Stimulated activated naive CD4-positive, alpha-beta T cell (primary cell): ENCODE results near the gene NPLOC4.

Experiments
- DNase-seq, 6 experiments: peaks; one replicate each; lab custom pipeline; 2025; lab: John Stamatoyannopoulos, UW

NPLOC4 gene

DNA sequence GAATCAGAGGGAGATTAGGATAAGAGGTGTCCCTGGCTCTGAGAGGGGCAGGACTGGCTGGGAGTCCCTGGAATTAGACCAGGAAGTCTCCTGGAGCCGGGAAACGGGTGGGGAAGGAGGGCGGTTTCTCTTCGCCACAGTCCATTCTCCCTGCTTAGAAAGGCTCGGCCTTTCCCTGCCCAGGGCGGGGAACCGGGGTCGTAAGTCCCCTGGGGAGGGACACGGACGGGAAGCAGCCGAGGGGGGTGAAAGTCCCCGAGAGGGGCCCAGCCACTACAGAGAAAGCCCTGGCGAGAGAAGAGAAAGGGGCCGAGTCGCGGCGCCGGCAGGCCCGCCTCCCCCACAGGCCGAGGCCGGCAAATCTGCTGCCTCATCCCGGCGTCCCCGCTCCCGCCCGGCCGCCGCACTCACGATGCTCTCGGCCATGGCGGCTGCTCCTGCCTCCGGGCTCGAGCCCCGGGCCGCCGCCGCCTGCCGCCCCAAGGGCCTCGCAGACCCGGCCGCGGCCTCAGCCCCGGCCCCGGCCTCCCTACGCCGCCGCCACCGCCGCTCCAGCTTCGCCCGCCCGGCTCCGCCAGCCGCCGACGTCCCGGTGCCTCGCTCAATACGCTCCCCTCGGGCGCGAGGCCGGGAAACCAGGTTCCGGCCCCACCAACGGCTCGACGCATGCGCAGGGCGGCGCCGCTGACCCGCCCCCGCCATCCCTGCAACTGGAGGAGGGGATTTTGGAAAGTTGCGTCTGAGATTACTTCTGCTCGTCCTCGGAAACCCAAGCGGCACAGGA lies at the start of gene NPLOC4, which contains the start of gene TSPAN10:
Gene NPLOC4, minus strand, starts transcription at position 608 of the 784 bp plus-strand sequence. Its CDS starts 182 bp downstream, at position 426.
Gene TSPAN10, plus strand, starts transcription at position 692 of the 784 bp plus-strand sequence. CDS start 5,217 bp downstream, outside the sequence.
- DNase-seq = peak; percentile 54 to 83 (median 78)

DNA sequence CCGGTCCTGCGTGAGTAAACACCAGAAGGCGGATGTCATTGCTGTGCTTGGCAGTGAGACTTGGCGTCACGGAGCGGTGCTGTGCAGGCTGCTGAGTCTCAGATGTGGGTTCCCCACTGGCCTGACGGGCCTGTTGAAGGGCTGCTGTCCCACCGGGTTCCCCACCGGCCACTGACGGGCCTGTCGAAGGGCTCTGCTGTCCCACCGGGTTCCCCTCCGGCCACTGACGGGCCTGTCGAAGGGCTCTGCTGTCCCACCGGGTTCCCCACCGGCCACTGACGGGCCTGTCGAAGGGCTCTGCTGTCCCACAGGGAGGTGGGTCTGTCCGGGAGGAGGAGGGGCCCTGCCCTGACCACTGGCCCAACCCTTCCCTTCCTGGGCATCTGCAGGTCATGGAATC lies 49.7 kb upstream of the NPLOC4 start:
- no peak for DNase-seq

DNA sequence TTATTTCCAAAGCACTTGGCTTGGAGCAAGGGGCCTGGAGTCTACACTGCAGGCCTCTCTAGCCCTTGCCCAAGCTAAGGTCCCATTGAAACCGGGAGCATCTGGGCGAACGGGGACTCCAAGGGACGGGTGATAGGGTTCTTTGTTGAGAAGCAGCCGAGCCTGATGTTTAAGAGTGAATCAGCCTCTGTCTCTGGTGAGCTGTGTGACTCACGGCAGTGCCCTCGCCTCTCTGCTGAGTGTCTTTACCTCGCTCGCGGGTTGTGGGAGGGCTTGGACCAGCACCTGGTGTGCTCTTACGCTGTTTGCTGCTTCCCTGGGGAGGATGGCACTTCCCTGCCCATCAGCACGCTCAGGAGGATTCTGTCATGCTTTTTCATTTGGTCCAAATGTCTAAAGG lies 48.2 kb upstream of the NPLOC4 start:
- DNase-seq = no peak

DNA sequence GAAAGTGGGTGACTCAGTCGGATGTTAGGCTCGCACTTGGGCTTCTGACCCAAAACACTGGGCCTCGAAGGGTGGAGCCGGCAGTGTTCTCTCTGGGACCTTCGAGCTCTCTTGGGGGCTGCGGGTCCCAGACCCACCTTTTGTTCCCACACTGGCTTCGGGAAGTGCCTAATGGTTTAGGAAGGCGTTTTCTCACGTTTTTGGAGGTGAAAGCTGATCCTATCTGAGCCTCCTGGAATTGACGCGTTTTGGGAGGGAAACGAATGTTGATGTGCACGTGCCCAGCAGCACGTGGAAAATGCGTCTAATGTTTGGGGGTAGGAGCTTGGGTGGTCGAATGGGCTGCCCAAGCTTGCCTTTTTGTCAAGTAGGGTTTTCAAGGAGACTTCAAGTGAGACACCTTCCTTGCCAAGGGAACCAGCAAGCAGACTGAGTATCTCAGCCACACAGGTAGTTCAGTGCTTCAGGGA lies 47.6 kb upstream of the NPLOC4 start:
- no peak for DNase-seq

DNA sequence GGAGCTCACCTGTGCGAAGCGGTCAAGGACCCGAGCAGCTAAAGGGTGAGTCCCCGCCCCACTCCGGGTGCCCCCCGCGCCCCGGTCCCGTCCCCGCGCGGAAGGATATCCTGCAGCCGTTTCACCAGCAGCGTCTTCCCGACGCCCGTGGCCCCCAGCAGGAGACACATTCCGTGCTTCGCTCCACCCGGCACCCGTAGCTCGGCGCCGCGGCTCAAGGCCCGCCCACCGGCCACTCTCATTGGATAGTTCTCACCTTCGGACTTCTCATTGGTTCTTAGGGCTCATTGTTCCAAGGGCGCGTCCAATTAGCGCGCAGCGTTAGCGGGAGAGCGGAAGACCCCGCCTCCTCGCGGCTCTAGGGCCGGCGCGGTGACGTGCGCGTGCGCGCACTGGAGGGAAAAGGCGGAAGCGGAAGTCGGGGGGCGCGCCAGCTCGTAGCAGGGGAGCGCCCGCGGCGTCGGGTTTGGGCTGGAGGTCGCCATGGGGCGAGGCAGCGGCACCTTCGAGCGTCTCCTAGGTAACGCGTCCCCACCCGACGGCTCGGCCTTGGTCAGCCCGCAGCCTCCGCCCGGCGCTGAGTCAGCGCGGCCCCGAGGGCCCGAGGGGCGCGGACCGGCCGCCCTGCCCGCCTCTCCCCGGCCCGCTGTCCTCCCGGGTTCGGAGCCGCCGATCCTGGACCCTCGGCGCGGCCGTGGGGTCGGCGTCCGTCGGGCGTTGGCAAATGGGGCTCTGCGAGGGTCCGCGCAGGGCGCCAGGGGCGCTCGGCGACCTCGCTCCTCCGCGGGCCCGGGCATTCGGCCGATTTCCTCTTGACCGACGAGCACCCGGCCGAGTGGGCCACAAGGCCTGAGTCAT lies 46.9 kb upstream of the NPLOC4 start, which contains the start of the genes ARL16 and HGS:
Gene ARL16, minus strand, starts transcription at position 214 of the 858 bp plus-strand sequence. Its CDS starts 44 bp downstream, at position 170.
Gene HGS, plus strand, starts transcription at position 428 of the 858 bp plus-strand sequence. Its CDS starts 56 bp downstream, at position 484.
- DNase-seq = peak; percentile 95 to 98 (median 96)

DNA sequence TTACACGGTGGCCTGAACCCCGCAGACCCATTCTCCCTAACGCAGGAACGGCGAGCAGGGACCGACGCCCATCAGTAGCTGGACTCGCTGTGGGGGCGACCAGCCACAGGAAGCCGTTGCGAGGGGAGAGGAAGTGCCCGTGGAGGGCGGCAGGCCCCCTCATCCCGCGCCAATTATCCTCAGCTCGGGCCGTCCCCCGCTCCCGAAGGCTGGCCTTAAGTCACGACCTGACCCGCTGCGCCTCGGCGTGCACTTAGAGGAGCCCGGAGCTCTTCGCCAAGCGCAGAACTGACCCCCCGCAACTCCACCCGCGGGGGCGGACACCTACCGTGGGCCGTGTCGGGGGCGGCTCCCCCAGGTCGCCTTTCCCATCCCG lies 46.3 kb upstream of the NPLOC4 start:
- no peak for DNase-seq

DNA sequence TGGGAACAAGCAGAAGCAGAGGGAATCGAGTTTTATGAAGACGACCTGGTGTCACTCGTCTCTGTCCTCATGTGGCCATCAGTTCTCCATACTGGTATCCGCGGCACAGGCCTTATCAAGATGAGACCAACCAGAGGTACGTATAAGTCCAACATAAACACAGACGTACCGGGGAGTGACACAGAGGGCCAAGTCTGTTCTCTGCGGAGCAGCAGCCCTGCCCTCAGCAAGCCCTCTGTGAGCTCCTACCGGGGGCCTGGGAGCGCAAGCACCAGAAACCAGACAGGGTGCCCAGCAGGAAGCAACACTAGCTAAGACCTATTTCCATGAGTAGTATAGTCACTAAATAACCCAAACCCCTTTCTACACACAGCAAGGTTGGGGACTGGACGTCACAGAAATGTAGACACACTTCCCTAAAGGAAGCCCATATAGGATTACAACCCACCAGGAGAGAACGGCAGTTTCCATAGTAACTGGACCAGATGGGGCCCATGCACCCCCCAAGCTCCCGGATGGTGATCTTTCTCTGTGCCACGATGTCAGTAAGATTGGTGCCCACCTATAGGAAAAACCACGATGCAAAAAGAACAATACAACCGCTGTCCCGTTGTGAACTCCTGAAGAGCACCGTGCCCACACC lies 45.8 kb upstream of the NPLOC4 start:
- no peak for DNase-seq

DNA sequence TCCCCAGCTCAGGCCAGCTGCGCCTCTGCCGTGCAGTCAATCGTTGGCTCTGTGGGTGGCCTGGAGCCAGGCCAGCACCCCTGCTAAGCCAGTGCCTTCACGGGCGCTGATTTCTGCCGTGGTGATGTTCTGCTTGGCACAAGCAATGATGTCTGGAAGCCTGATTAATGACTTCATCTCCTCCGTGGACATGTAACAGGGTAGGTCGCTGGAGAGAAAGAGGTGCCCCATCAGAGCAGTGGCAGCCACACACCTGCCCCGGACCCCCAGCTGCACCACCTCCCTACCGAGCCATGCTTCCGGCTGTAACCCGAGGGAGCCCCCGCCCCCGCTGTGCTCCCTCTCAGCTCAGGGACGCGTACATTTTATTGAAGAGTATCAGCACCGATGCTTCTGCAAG lies 44.8 kb upstream of the NPLOC4 start:
- no peak for DNase-seq

DNA sequence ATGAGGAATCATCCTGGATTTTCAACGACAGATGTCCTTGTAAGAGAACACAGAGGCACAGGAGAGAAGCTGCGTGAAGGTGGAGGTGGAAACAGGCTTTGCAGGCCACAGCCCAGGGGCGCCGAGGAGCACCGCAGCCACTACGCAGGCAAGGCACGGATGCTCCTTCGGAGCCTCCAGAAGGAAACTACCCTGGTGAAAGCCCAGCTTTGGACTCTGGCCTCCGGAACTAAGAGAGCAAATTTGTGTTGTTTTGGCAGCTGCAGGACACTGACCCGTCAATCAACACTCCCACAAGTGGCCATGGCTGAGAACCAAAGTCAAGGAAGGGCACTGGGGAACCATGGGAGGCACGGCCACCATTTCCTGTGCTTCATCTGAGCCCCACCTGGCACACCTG lies 43.2 kb upstream of the NPLOC4 start:
- no peak for DNase-seq

DNA sequence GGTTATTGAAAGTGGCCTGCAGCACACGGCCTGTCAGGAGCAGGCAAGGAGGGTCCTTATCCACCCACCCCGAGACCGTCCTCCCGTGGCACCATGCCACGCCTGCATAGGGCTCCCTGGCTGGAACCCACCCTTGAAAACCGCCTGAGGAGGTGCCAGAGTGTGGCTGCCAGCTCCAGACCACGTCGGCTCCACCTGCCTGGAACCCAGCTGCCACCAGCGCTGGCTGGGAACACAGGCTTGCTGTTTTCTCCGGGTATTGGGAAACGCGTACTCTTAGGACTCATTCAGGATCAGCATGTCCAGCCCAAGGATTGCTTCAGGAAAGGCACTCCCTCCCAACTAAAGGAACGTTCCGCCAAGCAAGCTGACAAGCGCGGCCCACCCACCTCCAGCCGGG lies 40.0 kb upstream of the NPLOC4 start:
- DNase-seq = no peak

DNA sequence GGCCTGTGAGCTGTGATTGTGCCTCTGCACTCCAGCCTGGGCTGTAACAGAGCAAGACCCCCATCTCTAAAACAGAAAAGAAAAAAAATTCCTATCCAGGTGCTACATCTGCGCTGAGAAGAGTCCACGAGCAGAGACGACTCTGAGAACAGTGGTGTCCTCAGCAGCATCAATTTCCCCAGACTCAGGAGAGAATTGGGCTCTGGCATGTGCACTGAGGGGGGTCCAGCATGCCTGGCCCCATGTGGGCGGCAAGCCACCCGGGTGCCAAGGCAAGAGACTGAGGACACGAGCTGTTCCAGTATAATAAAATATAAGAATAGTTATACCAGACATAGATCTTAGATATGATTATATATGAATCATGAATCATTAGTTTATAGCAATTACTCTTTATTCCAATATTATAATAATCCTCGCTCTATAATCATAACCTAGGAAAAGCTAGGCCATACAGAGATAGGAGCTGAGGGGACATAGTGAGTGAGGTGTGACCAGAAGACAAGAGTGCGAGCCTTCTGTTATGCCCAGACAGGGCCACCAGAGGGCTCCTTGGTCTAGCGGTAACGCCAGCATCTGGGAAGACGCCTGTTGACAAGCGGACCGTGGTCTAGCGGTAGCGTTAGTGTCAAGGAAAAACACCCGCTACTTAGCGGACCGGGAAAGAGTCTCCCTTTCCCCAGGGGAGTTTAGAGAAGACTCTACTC lies 38.8 kb upstream of the NPLOC4 start:
- peak in 2 of 6 experiments; percentile 25 to 29 for DNase-seq

DNA sequence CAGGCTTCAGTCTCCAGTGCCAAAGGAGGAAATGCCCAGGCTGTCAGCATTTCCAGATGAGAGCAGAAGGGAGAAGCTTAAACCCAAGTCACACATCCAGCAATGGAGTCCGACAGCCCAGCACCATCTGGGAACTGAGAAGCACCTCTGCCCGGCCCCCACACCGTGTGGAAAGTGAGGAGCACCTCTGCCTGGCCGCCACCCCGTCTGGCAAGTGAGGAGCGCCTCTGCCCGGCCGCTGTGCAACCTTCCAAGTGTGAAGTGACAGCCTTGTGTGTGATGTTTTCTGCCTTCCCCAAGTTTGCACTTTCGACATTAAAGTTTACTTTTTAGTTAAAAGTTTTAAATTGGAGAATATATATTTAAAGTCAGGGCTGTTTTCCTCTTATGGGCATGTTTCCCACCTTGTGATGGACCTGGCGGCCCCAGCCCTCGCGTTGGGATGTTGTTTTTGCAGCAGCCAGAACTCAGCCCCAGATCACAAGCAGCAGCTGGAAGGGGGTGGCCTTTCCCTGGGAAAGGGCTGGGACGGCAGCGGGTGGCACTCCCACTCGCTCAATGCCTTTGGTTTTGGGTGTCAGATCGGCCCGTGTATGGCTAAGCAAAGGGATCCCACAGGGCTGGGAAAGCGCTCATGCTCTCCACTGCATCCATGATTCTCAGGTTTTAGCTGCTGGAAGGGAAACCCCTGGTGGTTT lies 36.8 kb upstream of the NPLOC4 start:
- no peak for DNase-seq

DNA sequence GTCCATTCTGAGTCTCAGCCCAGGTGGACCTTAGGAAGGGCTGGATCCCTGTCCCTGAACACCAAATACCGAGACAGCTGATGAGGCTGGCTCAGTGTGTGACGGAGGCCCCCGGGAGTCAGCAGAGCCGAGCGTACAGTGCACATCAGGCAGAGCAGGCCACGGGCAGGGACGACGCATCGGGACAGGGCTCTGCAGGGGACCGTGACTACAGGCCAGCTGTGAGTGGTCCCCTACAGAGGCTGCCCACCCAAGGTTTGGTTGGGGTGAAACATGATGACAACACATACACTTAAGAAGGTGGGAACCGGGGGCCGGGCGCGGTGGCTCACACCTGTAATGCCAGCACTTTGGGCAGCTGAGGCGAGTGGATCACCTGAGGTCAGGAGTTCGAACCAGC lies 36.0 kb upstream of the NPLOC4 start:
- no peak for DNase-seq

DNA sequence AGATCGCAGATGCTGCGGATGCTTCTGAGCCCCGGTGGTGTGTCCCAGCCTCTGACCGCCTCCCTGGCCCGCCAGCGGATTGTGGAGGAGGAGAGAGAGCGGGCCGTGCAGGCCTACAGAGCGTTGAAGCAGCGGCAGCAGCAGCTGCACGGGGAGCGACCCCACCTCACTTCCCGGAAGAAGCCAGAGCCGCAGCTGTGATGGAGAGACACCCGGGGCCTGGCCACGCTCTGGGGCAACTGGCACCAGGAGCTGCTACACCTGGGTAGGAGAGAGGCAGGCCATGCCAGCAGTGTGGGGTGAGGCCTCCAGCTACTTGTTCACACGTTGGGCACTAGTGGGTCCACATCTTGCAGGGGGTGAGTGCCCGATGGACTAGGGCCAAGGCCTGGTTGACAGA lies 35.6 kb upstream of the NPLOC4 start:
- DNase-seq = no peak

DNA sequence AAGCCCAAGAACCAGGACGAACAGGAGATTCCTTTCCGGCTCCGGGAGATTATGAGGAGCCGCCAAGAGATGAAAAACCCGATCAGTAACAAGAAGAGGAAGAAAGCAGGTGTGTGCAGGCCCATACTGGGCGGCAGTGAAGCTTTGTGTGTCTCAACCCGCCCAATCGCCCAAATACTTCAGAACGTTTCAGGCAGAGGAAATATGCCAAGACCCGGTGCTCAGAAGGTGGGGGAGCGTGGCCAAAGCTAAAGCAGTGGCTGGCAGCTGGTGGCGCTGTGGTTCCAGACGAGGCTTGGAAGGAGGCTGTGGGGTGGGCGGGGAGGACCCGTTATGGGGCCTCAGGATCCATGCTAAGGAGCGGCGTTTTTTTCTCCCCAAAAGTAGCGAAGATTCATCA lies 30.8 kb upstream of the NPLOC4 start:
- DNase-seq = no peak

DNA sequence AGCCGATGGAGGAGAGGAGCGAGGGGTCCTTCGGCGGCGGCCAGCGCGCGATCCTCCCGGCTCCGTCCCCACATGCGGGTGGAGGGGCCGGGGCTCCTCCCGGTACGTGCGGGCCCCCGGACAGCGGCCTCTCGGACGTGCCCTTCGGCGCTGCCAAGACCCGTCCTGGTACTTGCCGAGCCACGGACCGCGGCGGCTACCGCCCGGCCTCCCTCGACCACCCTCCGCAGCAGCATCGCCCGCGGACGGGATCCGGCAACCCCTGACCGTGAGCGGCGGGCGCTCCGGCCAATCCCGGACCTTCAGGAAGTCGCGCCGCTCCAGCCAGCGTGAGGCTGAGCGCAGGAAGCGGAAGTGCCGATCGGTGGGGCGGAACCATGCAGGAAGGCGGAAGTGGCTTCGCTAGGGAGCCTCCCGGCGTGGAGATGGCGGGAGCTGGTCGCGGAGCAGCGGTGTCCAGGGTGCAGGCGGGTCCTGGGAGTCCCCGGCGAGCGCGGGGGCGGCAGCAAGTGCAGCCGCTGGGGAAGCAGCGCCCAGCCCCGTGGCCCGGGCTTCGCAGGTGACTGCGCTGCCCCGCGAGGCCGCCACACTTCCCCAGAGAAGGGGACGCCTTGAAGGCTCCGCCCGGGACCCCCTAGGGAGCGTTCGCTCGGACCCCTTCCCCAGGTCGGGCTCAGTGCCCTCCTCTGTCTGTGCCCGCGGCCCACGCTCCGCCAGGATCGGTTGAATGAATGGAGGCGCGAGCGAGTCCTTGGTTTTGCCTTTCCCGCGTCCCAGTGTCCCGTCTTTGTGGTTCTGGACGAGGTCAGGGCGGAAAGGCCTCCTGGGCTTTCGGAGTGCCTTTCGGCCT lies 29.7 kb upstream of the NPLOC4 start, which contains the start of the genes CCDC137 and OXLD1:
Gene CCDC137, plus strand, starts transcription at position 396 of the 850 bp plus-strand sequence. Its CDS starts 30 bp downstream, at position 426.
Gene OXLD1, minus strand, starts transcription at position 264 of the 850 bp plus-strand sequence. Its CDS starts 28 bp downstream, at position 236.
- peak; percentile 83 to 91 (median 88) for DNase-seq

DNA sequence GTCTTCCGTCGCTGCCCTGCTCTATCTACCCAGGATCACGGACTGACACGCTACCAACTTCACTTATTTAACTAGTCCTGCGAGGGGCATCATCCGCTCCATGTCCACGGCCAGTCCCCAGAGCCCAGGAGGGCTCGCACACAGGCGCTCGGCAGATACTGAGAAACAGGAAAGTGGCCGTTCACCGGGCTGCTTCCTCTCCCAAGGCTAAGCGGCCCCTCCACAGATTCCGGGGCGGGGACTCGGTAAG lies 29.1 kb upstream of the NPLOC4 start:
- no peak for DNase-seq

DNA sequence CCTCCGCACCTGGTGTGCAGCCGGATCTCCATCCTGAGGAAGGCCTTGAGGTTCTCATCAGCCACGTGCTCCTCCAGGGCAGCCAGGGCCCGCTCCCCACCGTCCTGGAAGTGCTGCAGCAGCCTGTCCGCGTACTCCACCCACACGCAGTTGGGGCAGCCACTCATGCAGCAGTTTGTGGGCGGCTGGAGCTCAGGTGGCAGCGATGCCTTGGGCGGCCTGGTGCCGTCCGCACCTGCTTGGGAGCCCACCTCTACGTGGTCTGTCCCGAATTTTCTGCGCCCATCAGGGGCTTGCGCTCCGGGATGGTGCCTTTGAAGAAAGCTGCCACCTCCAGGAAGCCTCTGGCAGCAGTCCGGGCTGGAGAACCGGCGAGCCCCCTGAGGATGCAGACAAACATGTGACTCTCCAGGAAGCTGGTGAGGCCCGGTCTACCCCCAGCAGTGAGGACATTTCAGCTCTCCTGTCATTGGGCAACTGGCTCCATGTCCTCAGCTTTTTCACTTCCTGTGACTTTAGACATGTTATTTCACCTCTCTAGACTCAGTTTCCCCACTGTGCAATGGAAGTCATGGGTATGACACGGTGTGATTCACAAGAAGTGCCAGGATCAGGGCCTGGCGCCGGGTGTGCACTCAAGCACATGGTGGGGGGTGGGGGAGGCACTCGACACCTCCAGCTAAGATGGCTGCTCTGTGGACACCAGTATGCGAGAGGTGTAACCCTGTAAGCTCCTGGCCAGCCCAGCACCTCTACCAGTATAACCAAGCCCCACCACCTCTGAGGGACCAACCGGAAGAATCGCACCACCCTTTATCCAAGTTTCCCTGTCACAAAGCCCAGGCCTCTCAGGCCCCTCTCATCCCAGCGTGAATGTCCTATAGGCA lies 28.5 kb upstream of the NPLOC4 start:
- DNase-seq = peak in 1 of 6 experiments; percentile 47

DNA sequence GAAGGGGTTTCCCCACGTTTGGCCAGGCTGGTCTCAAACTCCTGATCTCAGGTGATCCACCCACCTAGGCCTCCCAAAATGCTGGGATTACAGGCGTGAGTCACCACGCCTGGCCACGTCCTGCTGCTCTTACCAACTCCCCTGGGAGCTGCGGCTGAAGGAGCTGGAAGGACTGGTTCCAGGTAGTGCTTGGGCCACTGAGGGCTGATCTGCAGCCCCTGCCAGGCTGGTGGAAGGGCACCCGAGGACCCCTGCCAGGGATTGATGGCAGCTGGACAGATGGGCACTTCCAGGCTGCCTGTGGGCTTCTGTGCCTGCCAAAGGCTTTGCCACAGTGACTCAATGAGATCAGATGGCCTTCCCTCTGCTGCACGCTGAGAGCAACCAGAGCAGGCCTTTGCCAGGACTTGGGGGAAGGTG lies 27.1 kb upstream of the NPLOC4 start:
- DNase-seq = no peak
